GM12873 (cell line): ENCODE data around the gene RALA.

Experiments
- TF ChIP-seq, protein P1 (sequence below): IDR thresholded peaks from 2 replicates; pipeline ENCODE4 v1.5.1; 2012; ENCODE audit warnings: low read depth, mild to moderate bottlenecking, moderate library complexity, low read length, control low read depth; ENCODE audit not compliant: insufficient read depth; ENCODE audit errors: missing control alignments

Gene RALA

DNA sequence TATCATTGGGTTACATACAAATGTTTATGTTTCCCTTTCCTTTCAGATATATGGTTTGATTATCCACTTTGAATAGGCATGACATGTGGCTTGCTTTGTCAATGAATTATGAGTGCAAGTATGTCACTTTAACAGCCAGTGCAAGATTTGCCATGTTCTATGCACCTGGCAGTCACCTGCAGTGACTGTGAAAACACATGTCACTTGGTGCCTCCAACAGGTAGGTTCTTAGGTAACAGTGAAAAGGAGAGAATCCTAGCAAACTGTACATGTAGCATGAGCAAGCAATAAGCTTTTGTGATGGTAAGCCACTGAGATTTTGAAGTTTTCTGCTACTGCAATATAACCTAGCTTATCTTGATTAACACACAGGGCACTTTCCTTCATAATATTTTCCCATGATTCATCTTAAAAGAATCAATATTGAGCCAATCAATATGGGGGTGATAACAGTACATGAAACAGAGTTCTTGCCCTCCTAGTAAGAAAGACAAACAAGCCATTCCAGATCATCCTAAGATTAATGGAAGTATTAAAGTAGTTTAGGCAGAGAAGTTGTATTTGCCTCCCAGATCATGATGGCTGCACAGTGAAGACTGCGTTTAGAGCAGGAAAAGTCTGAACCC, 7.9 kb upstream of the RALA start:
- TF ChIP-seq, protein P1, sequence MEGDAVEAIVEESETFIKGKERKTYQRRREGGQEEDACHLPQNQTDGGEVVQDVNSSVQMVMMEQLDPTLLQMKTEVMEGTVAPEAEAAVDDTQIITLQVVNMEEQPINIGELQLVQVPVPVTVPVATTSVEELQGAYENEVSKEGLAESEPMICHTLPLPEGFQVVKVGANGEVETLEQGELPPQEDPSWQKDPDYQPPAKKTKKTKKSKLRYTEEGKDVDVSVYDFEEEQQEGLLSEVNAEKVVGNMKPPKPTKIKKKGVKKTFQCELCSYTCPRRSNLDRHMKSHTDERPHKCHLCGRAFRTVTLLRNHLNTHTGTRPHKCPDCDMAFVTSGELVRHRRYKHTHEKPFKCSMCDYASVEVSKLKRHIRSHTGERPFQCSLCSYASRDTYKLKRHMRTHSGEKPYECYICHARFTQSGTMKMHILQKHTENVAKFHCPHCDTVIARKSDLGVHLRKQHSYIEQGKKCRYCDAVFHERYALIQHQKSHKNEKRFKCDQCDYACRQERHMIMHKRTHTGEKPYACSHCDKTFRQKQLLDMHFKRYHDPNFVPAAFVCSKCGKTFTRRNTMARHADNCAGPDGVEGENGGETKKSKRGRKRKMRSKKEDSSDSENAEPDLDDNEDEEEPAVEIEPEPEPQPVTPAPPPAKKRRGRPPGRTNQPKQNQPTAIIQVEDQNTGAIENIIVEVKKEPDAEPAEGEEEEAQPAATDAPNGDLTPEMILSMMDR = no peak

DNA sequence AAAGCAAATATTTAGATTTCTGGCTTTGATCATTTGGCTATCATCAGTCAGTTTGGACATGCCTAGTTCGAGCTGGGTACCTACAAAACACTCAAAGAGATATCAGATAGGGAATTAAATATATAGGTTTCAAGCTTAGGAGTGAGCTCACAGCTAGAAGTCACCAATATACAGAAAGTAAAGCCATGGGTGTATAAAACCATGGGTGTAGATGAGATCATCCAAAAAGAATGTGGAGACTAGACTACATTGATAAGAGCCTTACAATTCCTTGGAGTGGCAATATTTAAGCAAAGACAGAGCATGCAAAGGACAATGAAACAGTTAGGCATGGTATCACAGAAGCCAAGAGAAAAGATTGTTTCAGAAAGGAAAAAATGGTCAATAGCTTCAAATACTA, 7.2 kb upstream of the RALA start:
- TF ChIP-seq, protein P1 = no peak

DNA sequence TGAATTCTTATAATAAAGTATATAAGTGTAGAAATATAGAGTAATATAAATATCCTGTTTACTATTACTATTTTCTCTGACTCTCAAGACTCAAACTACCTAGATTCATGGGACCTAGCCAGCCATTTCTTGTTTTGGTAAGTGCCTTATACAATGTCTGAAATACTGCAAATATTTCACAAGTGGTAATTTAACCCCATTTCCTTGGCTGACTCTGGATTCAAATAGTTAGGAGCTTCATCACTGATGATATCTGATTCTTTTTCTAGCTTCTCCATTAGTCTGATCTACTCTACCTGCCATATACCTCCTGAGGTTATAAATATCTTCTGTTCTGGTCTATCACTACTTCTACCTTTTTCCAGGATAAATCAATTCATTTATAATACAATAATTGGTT, 6.4 kb upstream of the RALA start:
- TF ChIP-seq, protein P1 = no peak

DNA sequence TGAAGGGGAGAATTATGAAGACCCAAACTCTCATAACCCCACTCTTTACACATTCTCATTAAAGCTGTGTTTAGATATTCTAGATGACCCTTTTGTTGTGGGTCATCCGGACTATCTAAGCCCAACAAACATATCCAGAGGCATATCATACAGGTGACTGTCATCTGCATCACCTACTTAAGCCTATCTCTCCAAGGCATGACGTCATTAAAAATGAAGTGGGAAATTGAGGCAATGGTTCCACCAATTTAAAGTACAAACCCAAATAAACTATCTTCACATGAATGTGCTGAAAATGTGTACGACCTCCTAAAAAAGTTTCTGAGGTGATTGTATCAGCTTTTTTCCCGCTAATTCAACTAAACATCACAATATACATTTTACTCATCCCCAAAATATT, 4.5 kb upstream of the RALA start:
- TF ChIP-seq, protein P1 = no peak

DNA sequence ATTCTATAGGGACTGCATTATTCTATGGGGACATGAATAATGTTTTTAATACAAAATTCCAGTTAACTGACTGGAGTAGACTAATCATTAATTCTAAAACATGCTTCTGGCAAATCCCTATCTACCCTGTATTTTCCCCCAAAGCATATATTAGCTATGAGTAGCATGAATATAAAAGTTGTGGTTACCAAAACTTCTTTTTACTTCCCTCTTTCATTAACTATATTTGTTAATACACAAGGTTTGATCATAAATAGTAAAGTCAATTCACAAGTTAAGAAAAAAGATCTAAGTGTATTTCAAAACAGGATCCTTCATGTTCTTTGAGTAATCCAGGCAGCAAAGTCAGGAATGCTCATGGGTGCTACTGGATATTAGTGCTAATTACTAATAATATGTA, 2.9 kb upstream of the RALA start:
- TF ChIP-seq, protein P1 = no peak

DNA sequence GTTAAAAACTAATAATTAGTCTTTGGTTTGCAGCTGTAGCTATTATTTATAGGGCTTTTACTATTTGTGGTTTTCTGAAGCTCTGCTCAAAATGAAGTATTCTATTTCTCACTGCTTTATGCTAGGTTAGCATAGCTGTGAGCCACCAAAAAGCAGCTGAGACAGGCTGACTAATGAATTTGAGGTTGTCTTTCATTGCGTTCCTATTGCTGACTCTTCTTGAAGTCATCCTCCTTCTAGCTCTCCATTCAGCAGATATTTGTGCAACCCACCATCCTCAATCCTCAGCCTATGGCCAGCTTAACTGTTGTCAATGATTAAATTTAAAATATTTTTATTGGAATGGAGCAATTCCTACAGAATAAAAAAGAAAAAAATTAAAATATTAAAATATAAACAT, 2.1 kb upstream of the RALA start:
- TF ChIP-seq, protein P1 = no peak

DNA sequence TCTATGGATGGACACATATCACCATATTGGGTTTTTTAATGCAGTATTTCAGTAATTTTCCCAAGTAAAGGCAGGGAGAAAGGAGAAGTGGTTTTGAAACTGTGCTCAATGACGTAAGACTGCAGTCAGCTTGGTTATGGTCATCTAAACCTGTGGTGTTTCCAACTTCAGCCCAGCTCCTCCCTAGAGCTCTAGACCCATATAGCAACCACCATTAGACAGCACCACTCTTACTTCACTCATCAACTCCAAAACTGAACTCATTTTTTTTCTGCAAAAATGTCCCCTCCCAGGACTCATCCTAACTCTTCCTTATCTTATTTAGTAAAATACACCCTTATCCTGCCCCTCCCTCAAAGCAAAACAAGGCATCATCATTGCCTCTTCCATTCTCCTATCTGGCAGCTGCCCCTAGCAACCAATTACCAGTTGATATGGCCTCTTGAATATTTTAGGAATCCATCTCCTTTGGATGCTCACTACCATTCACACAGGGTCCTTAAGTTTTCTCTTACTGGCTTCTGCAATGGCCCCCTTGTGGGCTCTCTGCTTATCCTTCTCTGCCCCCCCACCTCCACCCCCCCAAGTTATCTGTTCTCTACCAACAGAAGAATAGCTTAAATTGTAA, 1.5 kb upstream of the RALA start:
- TF ChIP-seq, protein P1 = no peak

DNA sequence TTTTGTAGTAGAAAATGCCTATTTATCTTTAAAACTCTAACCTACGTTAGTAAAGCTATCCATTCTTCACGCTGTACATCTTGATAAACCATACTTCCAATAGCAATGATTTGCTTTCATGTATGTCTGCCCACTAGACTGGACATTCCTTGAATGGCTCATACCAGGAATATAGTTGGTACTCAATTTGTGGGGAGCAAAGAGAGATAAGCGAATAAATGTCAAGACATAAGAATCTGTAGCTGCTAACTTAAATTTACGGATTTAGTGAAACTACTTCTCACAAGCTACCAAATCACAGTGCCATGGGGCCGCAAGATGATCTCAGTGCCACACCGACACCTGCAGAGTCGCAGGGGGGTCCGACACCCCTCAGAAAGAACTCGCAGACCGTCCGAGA, 763 bp upstream of the RALA start:
- TF ChIP-seq, protein P1 = no peak
